HG03521 (cell line): ENCODE measurements around the gene VAMP8.
"Not testable (repeated sequence)": the region's sequence is repeated elsewhere in the genome, so short reads cannot be mapped to it uniquely, and the experiment has no call there.

Experiments used
- ATAC-seq: cut with Tn5 transposase; IDR thresholded peaks from one replicate; pipeline ENCODE4 v1.9.1; 2021; ENCODE audit warnings: mild to moderate bottlenecking, moderate library complexity; ENCODE audit not compliant: unreplicated experiment

The VAMP8 gene

GRCh38 chr2:85579266-85579935, 2.0 kb downstream of the VAMP8 start:
- ATAC-seq: no peak

DNA sequence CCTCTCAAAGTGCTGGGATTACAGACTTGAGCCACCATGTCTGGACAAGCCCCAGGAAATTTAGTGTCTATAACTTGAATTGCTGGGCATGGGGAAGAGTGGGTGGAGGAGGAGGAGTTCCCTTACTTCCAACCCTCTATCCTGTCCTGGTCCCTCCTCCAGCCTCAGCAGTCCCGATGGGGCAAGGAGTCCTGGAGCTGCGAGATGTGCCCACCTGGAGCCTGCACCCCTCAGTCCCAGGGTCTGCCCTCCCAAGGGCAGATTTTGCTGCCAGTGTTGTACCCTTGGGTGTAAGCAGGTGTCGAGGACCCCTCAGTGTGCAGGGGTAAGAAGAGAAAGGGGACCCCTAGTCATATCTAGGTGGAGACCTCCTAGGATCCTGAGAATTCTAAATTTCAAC, 2.8 kb downstream of the VAMP8 start:
- ATAC-seq: no peak

- ATAC-seq: no peak
Observed at GRCh38 chr2:85582492-85582891, 5.1 kb downstream of the VAMP8 start.

DNA sequence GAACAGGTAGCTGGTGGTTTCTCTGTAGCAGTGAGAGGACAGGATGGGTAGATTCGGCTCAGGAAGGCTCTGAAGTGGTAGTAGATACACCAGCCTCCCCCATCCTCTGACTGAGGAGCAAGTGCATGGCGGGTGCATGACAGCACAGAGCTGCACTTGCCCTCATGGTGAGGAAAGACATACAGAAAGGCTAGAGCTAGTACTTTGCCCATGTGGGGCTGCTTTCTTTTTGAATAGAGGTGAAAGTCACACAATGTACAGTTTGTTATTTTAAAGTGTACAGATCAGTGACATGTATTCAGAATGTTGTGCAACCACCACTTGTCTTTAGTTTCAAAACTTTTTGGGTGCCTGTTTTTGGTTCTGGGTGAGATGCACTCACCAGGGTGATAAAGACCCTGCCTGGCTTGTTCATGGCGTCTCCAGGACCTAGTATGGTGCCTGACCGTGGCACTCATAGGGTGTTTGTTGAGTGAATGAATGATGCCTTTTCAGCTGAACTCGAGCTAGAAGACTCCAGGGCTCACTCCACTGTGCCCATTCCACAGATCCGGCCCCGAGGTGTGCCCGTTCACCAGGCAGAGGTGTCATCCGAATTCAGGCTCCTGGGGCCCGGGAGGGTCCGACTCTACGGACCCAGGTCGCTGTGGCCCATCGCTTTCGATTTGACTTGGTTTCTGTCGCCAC, 6.4 kb downstream of the VAMP8 start:
- ATAC-seq: no peak

- no peak for ATAC-seq
Observed at GRCh38 chr2:85584354-85584856, 7.0 kb downstream of the VAMP8 start, which contains the start of gene VAMP5. Gene VAMP5 (plus strand): TSS chr2:85584431. CDS start chr2:85584491, 60 bp downstream.

GRCh38 chr2:85584857-85585780, 7.7 kb downstream of the VAMP8 start:
- no peak for ATAC-seq

GRCh38 chr2:85585781-85586105, 8.4 kb downstream of the VAMP8 start:
- ATAC-seq: no peak

DNA sequence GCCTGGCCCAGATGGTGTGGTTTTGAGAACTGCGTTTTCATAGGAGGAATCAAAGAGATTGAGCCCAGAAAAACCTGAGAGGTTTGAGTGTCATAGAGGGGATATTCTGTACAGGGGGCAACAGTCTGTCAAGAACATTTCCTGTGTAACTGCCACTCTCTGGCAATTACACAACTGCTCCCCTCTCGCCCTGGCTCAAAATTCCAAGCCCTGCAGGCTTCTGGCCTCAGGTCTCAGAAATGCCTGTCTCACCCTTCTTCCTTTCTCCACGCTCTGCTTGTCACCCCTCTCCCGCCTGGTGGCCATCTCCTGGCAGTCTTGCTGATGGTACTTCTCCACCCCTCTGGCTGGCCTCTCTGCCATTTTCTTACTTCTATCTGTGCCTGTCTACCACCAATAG, 10.8 kb downstream of the VAMP8 start:
- ATAC-seq: no peak

GRCh38 chr2:85588645-85589044, 11.3 kb downstream of the VAMP8 start:
- ATAC-seq: no peak

DNA sequence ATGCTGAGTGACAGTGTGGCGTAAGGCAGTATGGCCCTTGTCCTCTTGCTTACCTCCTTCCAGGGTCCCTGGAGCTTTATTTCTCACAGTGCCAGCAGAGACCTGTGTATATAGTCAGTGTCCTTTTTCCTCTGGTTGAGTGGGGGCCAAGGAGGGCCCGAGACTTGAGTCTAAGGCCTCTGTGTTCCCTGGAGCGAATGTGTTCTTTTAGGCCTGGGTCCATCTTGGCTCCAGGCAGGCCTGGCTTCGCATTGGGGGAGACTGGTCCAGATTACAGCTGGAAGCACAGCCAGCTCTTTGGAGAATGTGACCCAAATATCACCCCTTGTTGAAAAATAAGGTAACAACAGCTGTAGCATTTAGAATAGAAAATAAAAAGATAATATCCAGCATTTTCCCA, 11.8 kb downstream of the VAMP8 start:
- no peak for ATAC-seq

- no peak for ATAC-seq
Observed at GRCh38 chr2:85589982-85590791, 12.8 kb downstream of the VAMP8 start.

DNA sequence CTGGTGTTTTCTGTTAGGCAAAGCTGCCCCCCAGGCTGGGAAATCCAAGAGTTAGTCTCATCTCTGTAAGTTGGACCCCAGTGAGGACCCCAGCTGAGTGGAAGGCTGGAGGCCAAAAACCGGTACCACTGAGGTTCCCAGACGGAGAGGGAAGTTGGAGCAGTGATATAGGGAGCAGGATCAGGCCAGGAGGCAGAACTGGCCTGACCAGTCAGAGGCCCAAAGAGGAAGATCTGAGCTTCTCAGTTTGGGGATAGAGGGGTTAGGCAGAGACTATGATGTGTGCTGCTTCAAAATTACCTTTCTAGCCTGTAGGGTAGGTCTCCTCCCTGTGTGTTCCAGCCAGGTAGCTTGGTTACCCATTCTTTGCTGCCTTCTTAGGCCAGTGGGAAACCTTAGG, 13.6 kb downstream of the VAMP8 start:
- no peak for ATAC-seq

- no peak for ATAC-seq
Observed at GRCh38 chr2:85591563-85591962, 14.2 kb downstream of the VAMP8 start.

- ATAC-seq: not testable (repeated sequence)
Observed at GRCh38 chr2:85592299-85592698, 14.9 kb downstream of the VAMP8 start.

DNA sequence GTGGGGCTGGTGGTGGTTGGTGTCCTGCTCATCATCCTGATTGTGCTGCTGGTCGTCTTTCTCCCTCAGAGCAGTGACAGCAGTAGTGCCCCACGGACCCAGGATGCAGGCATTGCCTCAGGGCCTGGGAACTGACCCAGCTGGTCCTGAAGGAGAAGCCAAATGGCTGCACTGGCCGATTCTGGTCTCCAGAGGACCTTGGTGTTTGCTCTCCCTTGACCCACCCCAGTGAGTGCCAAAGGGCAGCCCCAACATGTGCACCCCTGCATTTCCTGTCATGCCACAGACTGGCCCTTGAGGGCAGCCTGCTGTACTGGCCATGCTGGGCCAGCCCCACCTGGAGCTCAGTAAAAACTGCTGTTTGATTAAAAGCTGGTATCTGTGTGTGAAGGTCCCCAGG, 15.6 kb downstream of the VAMP8 start:
- no peak for ATAC-seq

DNA sequence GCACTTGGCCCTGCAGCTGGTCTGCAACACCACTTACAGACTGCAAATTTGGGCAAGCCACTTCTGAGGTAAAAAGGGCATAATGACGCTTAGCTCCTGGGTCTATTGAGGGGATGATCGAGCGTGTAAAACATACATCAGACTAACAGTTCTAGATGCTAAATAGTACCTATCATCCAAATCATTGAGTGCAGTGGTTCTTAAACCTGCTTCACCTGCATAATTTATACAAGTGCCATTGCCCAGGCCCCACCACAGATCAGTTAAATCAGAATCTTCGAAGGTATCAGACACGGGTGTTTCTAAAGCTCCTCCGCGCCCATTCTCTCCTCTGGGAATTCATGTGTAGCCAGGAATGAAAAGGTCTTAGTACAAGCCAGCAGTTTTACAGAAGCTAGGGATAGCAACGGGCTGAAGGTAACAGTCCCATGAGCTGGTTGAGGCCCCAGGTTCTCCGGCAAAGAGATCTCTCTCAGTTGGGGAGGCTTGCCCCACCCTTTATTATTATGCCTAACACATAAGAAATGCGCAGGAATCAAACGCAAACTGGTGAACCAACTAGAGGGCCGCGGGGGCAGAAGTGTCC, 17.4 kb downstream of the VAMP8 start:
- ATAC-seq: no peak

- peak; percentile 98 for ATAC-seq
Observed at GRCh38 chr2:85595301-85596025, 18.1 kb downstream of the VAMP8 start, which contains the start of gene RNF181. Gene RNF181 (plus strand): TSS chr2:85595745. CDS start chr2:85595764, 19 bp downstream.

DNA sequence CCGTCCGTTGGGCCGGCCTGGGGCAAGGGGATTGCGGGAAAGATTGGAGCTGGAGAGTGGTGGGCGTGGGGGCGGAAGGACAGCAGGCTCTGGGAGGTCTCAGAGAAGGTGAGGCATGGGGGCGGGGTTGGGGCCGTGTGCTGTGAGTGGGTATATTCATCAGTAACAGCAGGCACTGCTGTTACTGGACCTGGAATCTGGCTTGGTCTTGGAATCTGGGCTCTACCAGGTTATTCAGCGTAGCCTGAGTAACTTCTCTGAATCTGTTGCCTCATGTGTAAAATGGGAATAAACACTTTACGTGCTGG, 18.6 kb downstream of the VAMP8 start:
- ATAC-seq: peak; percentile 11

DNA sequence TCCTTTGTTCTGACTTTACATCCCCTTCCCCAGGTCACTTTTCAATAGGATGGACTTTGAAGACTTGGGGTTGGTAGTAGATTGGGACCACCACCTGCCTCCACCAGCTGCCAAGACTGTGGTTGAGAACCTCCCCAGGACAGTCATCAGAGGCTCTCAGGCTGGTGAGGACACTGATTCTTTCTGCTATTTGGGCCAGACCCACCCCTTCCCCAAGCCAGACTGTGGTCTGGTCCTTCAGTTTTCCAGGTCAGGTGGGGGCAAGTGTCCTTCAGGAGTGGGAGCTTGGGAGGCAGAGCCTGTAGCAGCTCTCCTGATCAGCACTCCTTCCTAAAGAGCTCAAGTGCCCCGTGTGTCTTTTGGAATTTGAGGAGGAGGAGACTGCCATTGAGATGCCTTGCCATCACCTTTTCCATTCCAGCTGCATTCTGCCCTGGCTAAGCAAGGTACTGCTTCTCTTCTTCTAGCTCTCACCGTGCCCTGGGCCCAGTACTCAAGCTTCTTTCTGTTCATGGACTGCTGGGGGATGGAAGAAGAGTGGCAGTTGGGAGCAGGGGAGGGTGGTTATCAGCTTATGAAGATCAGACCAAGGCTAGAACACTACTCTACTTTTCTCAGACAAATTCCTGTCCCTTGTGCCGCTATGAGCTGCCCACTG, 19.2 kb downstream of the VAMP8 start:
- no peak for ATAC-seq
